Epithelial cell of proximal tubule (primary cell): ENCODE measurements around the gene SHROOM4. TPM values are rescaled to one million over a fixed set of nuclear protein-coding genes. Genes with fewer than 3 reads are reported as not detected.

Experiments used
- DNase-seq: peaks from one replicate; pipeline ENCODE4 v3.0.0-alpha.2; 2011; ENCODE audit warnings: low read depth
- H3K4me3 ChIP-seq: 2 replicates; pipeline ENCODE4 v1.5.1; 2011; ENCODE audit warnings: low read depth, mild to moderate bottlenecking, low read length
- CTCF ChIP-seq: conservative IDR thresholded peaks from 2 replicates; pipeline ENCODE4 v1.5.1; 2012; ENCODE audit warnings: low read depth, mild to moderate bottlenecking, low read length
- total RNA-seq: library from RNA; depleted of rRNA; stranded (reverse); fragments of >200 nt; gene quantifications from 2 replicates; pipeline ENCODE4 v1.2.3, GENCODE V29; 2015

Gene SHROOM4
- total RNA-seq: 3.2 and 4.2 TPM in 2 replicates

DNA sequence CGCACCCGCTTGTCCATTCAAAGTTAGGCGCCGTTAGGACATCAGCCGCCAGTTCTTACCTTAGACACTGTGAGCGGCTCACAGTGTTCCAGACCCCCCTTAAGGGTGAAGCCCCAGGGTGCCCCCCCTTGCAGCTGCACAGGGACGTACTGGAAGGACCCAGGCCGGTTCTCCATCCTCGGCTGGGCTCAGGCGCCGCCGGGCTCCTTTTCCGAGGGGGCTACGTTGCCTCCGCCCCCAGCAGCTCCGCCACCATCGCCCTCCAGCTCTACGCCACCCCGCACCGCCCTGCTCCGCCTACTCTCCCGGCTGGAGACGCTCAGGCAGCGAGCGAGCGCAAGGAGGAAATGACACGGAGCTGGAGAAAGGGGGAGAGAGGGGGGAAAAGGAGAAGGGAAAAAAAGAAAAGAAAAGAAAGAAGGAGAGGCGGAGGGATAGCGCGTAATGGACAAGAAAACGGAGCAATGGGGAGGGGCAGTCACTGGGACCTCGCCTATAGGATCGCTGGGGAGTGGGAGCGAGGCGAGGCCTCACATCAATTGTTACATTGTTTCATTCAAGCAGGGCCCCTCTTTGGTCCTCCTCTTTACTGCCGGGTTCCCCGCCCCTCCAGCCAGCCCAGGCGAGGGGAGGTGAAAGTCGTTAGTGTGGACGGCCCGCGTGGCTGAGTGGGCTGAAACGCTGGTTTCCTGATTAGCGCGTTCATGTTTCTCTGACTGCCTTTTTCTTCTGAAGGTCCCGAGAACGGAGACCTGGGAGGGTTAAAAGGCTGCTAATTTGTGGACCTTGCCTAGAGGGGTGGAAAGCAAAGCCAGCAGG, at the start of gene SHROOM4:
Gene SHROOM4, minus strand, starts transcription at position 352 of the 819 bp plus-strand sequence. Its CDS starts 176 bp downstream, at position 176.
- peak within 1 kb of the TSS; percentile 74 for H3K4me3 ChIP-seq
- no peak for DNase-seq
- TF ChIP-seq CTCF: no peak

GRCh38 chrX:50863471-50863870, 49.5 kb upstream of the SHROOM4 start:
- no peak overlapping the region for H3K4me3 ChIP-seq
- TF ChIP-seq CTCF: no peak

DNA sequence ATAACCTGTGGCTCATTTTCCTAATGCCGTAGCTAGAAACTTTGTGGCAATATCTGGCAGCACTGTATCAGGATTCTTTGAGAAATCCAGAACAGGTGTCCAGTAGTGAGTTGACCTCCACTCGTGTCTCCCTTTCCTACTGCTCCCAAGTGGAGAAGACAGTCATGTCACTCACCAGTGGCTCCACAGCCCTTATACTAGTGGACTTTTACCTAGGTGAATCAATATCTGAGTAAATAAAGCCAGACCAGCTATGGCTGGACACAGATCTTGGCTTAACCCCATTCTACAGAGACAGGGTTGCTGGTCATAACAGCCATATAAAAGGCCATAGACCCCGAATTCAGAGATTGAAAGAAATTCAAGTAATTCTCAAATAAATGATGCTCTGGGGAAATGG, 46.5 kb upstream of the SHROOM4 start:
- no peak for TF ChIP-seq CTCF
- H3K4me3 ChIP-seq: no peak overlapping the region
- DNase-seq: no peak

More at GRCh38 chrX:50863471-50863870, 49.5 kb upstream of the SHROOM4 start:
- no peak for DNase-seq

GRCh38 chrX:50858548-50858947, 44.6 kb upstream of the SHROOM4 start:
- DNase-seq: no peak
- H3K4me3 ChIP-seq: no peak overlapping the region
- TF ChIP-seq CTCF: no peak

- H3K4me3 ChIP-seq: no peak overlapping the region
- TF ChIP-seq CTCF: no peak
- DNase-seq: no peak
Observed at GRCh38 chrX:50853399-50853798, 39.4 kb upstream of the SHROOM4 start.

DNA sequence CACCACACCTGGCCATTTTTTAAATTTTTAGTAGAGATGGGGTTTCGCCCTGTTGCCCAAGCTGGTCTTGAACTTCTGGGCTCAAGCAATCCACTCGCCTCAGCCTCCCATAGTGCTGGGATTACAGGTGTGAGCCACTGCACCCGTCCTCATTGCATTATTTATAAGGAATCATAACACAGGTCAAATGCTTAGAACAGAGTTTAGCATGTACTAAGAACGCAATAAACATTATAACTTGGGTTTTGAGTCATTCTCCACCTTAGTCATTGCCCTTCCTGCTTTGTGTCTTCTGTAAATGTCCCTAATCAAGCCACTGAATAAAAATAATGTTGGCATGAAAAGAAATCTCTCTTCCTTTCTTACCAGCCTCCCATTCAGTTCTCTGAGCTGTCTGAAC, 38.5 kb upstream of the SHROOM4 start:
- no peak for DNase-seq
- TF ChIP-seq CTCF: no peak
- H3K4me3 ChIP-seq: no peak overlapping the region

DNA sequence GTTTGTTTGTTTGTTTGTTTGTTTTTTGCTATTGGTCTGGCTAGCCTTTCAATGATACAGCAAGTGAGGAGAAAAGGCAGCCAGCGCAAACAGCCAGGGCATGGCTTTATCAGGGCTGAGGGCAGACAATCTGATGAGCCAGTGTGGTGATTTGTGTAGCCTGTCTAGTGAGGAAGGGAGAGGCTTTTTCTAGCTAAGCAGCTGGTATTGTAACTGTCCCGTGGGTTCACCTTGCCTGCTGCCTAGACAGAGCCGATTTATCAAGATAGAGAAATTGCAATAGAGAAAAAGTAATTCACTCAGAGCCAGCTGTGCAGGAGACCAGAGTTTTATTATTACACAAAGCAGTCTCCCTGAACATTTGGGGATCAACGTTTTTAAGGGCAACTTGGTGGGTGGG, 28.2 kb upstream of the SHROOM4 start:
- DNase-seq: no peak
- no peak overlapping the region for H3K4me3 ChIP-seq
- TF ChIP-seq CTCF: no peak
